ENCODE results near the gene ELK4.

- no peak for TF ChIP-seq CTCF (IDR thresholded peaks at IDR 0.05; ENCODE audit: low read length)
- TF ChIP-seq EZH2 (optimal IDR thresholded peaks at IDR 0.05; ENCODE audit: low read depth, low read length) = no peak
Measured at GRCh38 chr1:205610036-205610435, 21.8 kb downstream of the ELK4 start.

Data from MM.1S (cell line).